ENCODE measurements around the gene TCEAL1.
"Not testable (repeated sequence)": the region's sequence is repeated elsewhere in the genome, so short reads cannot be mapped to it uniquely, and the experiment has no call there.

The TCEAL1 gene

GRCh38 chrX:103655230-103656000, 26.6 kb downstream of the TCEAL1 start:
- H3K27ac Mint-ChIP-seq; H3K4me1 Mint-ChIP-seq (ENCODE audit: low read depth); H3K36me3 Mint-ChIP-seq (ENCODE audit: low read depth); H3K27me3 Mint-ChIP-seq (ENCODE audit: low read depth); H3K4me3 Mint-ChIP-seq; H3K9me3 Mint-ChIP-seq: not testable (repeated sequence)

GRCh38 chrX:103656617-103657016, 27.8 kb downstream of the TCEAL1 start:
- H3K4me1 Mint-ChIP-seq (ENCODE audit: low read depth) = no peaks in the 10 kb centered on the region
- no peaks in the 10 kb centered on the region for H3K36me3 Mint-ChIP-seq (ENCODE audit: low read depth)
- no peak overlapping the region for H3K4me3 Mint-ChIP-seq
- H3K27ac Mint-ChIP-seq = no peak overlapping the region
- H3K27me3 Mint-ChIP-seq (ENCODE audit: low read depth) = no peaks in the 10 kb centered on the region
- H3K9me3 Mint-ChIP-seq = no peaks in the 10 kb centered on the region

- H3K36me3 Mint-ChIP-seq (ENCODE audit: low read depth); H3K27ac Mint-ChIP-seq; H3K9me3 Mint-ChIP-seq; H3K4me3 Mint-ChIP-seq; H3K4me1 Mint-ChIP-seq (ENCODE audit: low read depth); H3K27me3 Mint-ChIP-seq (ENCODE audit: low read depth): not testable (repeated sequence)
Measured at GRCh38 chrX:103657066-103657465, 28.3 kb downstream of the TCEAL1 start.

- H3K27me3 Mint-ChIP-seq (ENCODE audit: low read depth) = peaks cover 13% of the 10 kb centered on the region
- H3K9me3 Mint-ChIP-seq = no peaks in the 10 kb centered on the region
- H3K27ac Mint-ChIP-seq = no peak overlapping the region
- H3K4me3 Mint-ChIP-seq = no peak overlapping the region
- H3K36me3 Mint-ChIP-seq (ENCODE audit: low read depth) = no peaks in the 10 kb centered on the region
- no peaks in the 10 kb centered on the region for H3K4me1 Mint-ChIP-seq (ENCODE audit: low read depth)
Measured at GRCh38 chrX:103658681-103659433, 30.1 kb downstream of the TCEAL1 start.

GRCh38 chrX:103659460-103659859, 30.7 kb downstream of the TCEAL1 start:
- not testable (repeated sequence) for H3K27ac Mint-ChIP-seq; H3K36me3 Mint-ChIP-seq (ENCODE audit: low read depth)

GRCh38 chrX:103663981-103664762, 35.4 kb downstream of the TCEAL1 start:
- peaks cover 28% of the 10 kb centered on the region for H3K27me3 Mint-ChIP-seq (ENCODE audit: low read depth)
- H3K9me3 Mint-ChIP-seq = no peaks in the 10 kb centered on the region
- no peak overlapping the region for H3K27ac Mint-ChIP-seq
- H3K36me3 Mint-ChIP-seq (ENCODE audit: low read depth) = no peaks in the 10 kb centered on the region
- H3K4me1 Mint-ChIP-seq (ENCODE audit: low read depth) = peaks cover 2% of the 10 kb centered on the region
- H3K4me3 Mint-ChIP-seq = no peak overlapping the region

More at GRCh38 chrX:103659460-103659859, 30.7 kb downstream of the TCEAL1 start:
- not testable (repeated sequence) for H3K9me3 Mint-ChIP-seq; H3K4me1 Mint-ChIP-seq (ENCODE audit: low read depth); H3K4me3 Mint-ChIP-seq
- H3K27me3 Mint-ChIP-seq (ENCODE audit: low read depth) = peaks cover 19% of the 10 kb centered on the region

GRCh38 chrX:103666202-103667107, 37.7 kb downstream of the TCEAL1 start:
- Mint-ChIP-seq H3K4me3 (no peak overlapping the region), H3K27ac (no peak overlapping the region), H3K36me3 (ENCODE audit: low read depth) (no peaks in the 10 kb centered on the region), H3K4me1 (ENCODE audit: low read depth) (peaks cover 2% of the 10 kb centered on the region), H3K27me3 (ENCODE audit: low read depth) (peaks cover 28% of the 10 kb centered on the region), H3K9me3 (no peaks in the 10 kb centered on the region)

- H3K4me1 Mint-ChIP-seq (ENCODE audit: low read depth) = no peaks in the 10 kb centered on the region
- no peaks in the 10 kb centered on the region for H3K36me3 Mint-ChIP-seq (ENCODE audit: low read depth)
- H3K9me3 Mint-ChIP-seq = no peaks in the 10 kb centered on the region
- H3K4me3 Mint-ChIP-seq = no peak overlapping the region
- H3K27me3 Mint-ChIP-seq (ENCODE audit: low read depth) = peaks cover 6% of the 10 kb centered on the region
- no peak overlapping the region for H3K27ac Mint-ChIP-seq
Measured at GRCh38 chrX:103669745-103670144, 41.0 kb downstream of the TCEAL1 start.

GRCh38 chrX:103674531-103675454, 46.0 kb downstream of the TCEAL1 start:
- no peaks in the 10 kb centered on the region for H3K9me3 Mint-ChIP-seq
- H3K36me3 Mint-ChIP-seq (ENCODE audit: low read depth) = peaks cover 27% of the 10 kb centered on the region
- H3K4me1 Mint-ChIP-seq (ENCODE audit: low read depth) = peaks cover 2% of the 10 kb centered on the region
- no peak overlapping the region for H3K27ac Mint-ChIP-seq
- H3K4me3 Mint-ChIP-seq = no peak overlapping the region
- no peaks in the 10 kb centered on the region for H3K27me3 Mint-ChIP-seq (ENCODE audit: low read depth)

GRCh38 chrX:103678199-103678993, 49.6 kb downstream of the TCEAL1 start:
- Mint-ChIP-seq H3K4me1 (ENCODE audit: low read depth) (peaks cover 2% of the 10 kb centered on the region), H3K27ac (no peak overlapping the region), H3K36me3 (ENCODE audit: low read depth) (peaks cover 27% of the 10 kb centered on the region)

More at GRCh38 chrX:103678199-103678993, 49.6 kb downstream of the TCEAL1 start:
- no peaks in the 10 kb centered on the region for H3K9me3 Mint-ChIP-seq
- H3K27me3 Mint-ChIP-seq (ENCODE audit: low read depth) = no peaks in the 10 kb centered on the region
- H3K4me3 Mint-ChIP-seq = no peak overlapping the region
